GM12874 (cell line): Measurements from ENCODE around the gene SLC13A4.

ENCODE experiments used
- CTCF ChIP-seq: IDR thresholded peaks from 2 replicates; pipeline ENCODE4 v1.5.1; 2011; ENCODE audit warnings: low read depth, mild to moderate bottlenecking, control low read depth, low read length, moderate library complexity; ENCODE audit not compliant: insufficient read depth

The SLC13A4 gene

GRCh38 chr7:135662373-135663114, 65.4 kb downstream of the SLC13A4 start, which contains the start of gene STMP1:
TSS of gene STMP1 (plus strand) at chr7:135662514.
- peak; percentile 71 for TF ChIP-seq CTCF

DNA sequence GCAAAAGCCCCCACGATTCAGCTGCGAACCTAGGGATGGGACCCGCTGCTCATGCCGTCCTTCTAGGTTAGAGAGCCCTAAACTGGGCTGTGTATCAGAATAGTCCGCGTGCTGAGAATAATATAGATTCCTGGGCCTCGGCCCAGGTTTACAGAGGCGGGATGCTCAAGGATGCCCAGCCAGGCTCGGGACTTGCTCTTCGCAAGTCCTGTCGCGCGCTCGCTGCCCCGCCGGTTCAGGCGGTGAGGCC, 65.9 kb downstream of the SLC13A4 start:
- no peak for TF ChIP-seq CTCF

GRCh38 chr7:135661311-135662122, 66.5 kb downstream of the SLC13A4 start:
- no peak for TF ChIP-seq CTCF

DNA sequence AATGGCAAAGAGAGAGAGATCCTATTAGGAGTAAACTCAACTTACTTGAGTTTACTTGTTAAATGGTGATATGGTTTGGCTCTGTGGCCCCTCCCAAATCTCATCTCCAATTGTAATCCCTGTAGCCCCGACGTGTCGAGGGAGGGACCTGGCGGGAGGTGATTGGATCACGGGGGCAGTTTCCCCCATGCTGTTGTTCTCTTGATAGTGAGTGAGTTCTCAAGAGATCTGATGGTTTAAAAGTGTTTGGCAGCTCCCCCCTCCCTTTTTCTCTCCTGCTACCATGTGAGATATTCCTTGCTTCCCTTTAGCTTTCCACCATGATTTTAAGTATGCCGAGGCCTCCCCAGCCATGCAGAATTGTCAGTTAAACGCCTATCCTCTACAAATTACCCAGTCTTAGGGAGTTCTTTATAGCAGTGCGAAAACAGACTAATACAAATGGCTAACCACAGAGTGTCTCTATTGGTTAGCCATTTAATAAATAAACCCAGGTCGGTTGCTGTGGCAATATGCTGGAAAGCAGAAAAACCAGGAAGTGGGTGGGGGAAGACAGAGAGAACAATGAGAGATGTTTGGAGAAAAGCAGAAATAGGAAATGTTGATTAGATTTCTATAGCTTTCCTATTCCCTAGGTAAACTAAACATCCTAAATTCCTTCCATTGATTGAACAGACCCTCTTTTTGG, 68.7 kb downstream of the SLC13A4 start:
- TF ChIP-seq CTCF: no peak

DNA sequence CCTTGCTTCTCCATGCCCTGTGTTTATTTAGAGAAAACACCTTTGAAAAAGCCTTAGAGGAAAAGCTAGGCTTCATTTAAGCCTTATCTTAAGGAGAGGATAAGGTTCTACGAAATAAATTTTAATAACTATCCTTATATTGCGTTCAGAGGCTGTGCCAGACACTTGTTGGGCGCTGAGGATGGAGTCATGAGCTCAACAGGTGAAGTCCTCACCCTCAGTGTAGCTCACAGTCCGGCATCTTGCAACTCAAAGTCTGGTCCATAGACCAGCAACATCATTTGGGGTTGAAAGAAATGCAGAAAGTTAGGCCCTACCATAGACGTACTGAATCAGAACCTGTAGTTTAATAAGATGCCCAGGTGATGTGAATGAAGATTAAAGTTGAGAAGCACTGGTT, 69.4 kb downstream of the SLC13A4 start:
- no peak for TF ChIP-seq CTCF

DNA sequence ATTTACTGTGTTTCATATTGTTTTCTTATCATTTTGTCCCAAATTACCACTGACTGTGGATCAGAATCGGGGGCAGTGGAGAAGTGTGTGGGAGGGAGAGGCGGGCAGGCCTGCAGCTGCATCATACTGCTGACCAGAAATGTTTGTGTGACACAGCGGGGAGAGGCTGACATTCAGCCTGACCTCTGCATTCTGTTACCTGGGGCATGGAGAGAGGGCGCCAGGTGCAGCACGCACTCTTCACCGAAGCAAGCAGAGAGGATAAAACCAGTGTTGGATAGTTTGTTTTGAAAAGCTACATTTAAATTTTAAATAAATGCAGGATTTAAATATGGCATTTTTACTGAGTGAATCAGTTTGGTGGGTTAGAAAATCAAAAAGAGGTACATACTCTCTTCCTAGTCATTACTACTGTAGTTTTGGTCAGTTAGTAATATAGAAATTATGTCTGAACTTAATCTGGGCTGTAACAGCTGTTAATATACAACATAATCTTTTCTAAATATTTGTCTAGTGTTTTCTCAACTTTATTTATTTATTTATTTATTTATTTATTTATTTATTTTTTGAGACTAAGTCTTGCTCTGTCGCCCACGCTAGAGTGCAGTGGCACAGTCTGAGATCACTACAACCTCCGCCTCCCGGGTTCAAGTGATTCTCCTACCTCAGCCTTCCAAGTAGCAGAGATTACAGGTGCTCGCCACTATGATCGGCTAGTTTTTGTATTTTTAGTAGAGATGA, 74.5 kb downstream of the SLC13A4 start:
- TF ChIP-seq CTCF: no peak
